ENCODE measurements around the gene FNIP2.

DNA sequence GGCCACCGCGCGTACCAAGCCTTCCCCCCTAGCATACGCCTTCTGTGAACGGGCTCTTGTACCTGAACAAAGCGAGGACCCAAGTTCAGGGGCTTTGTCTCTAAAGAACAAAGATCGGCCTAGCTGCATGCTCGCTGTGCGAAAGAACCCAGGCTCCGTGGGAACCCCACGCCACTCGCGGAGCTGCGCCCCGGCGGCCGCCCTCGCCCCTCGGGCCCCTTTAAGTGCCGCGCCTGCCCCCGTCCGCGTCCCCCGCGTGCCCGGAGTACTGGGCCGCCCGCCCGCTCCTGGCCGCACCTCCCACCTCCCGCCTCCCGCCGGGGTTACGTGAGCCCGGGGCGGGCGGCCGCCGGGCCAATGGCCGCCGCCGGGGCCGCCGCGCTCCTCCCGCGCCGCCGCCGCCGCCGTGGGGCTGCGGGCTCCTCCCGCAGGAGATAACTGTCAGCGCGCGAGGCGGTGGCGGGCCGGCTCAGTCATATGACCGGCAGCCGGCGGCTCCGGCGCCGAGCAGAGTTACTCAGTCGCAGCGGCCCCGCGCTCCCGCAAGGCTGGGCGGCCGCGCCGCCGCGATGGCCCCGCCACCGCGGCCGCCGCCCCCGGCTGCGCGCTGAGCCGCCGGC, at the start of gene FNIP2:
- no peak for TF ChIP-seq POLR2A (IDR thresholded peaks at IDR 0.05)
- TF ChIP-seq, protein P1, sequence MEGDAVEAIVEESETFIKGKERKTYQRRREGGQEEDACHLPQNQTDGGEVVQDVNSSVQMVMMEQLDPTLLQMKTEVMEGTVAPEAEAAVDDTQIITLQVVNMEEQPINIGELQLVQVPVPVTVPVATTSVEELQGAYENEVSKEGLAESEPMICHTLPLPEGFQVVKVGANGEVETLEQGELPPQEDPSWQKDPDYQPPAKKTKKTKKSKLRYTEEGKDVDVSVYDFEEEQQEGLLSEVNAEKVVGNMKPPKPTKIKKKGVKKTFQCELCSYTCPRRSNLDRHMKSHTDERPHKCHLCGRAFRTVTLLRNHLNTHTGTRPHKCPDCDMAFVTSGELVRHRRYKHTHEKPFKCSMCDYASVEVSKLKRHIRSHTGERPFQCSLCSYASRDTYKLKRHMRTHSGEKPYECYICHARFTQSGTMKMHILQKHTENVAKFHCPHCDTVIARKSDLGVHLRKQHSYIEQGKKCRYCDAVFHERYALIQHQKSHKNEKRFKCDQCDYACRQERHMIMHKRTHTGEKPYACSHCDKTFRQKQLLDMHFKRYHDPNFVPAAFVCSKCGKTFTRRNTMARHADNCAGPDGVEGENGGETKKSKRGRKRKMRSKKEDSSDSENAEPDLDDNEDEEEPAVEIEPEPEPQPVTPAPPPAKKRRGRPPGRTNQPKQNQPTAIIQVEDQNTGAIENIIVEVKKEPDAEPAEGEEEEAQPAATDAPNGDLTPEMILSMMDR (IDR thresholded peaks at IDR 0.05) = no peak

Measured in testis (tissue), 2 donors.